Fibroblast of upper back skin (primary cell): ENCODE measurements around the gene SHROOM2.

Source experiments
- DNase-seq: peaks from one replicate; pipeline ENCODE4 v3.0.0-alpha.2; 2013

Gene SHROOM2

DNA sequence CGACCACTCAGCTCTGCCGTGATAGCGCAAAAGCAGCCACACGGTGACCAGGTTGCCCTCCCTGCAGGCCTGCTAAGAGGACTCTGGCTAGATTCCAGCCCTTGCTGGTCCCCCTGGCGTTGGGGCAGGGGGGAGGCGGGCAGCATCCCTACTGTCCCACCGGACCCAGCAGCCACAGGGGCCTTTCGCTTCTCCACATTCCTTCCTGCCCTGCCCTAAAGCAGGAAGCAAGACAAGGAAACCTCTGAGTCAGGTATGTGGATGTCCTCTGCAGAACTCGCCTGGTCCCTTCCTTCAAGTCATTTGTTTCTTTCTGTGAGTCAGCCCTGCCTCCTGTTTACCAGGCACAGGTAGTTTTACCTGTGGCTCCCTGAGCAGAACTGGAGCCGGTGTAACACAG, 120.7 kb downstream of the SHROOM2 start:
- no peak for DNase-seq

DNA sequence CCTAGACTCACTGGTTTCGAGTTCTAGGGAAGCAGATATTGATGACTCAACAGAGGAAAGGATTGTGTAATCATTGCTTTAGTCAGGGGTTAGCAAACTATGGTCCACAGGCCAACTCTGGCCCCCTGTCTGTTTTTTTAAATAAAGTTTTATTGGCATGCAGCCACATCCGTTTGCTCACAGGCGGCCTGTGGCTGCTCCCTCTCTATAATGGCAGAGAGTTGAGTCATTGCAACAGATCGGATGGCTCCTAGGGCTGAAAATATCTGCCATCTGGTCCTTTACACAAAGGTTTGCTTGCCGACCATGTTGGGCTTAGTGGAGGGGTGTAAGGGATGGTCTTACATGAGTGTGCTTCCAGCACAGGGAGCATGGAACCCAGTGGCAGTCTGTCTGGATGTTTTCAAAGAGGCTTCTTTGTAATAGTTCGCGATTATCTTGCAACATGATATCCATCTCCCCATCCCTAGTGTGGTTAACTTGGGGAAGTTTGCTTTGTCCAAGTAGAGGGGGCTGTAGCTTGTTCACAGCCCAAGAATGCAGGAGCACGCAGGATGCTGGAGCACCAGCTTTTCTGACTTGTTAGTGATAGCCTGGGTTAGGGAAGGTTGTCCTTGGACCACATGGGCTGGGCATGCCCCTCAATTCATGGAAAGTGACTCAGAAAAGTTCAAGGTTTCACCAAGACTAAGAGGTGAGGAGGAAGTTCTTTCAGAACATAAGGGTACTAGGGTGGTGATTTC, 121.6 kb downstream of the SHROOM2 start:
- DNase-seq: peak; percentile 77

DNA sequence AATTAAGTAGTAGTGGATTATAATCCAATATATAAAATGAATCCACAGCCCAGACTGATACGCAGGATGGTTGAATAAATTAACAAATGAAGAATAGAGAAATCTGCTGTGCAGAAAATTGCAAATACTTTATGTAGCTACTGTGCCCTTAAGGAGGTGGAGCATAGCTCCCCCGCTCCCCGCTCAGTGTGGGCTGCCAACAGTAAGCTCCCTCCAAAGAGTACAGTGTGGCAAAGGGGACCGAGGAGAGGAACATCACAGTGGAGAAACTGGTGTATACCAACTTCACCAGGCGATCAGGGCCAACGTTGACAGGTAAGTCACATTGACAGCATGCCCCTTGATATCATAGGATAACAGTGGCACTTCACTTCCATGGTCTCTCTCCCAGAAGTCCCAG, 123.0 kb downstream of the SHROOM2 start:
- DNase-seq: no peak

DNA sequence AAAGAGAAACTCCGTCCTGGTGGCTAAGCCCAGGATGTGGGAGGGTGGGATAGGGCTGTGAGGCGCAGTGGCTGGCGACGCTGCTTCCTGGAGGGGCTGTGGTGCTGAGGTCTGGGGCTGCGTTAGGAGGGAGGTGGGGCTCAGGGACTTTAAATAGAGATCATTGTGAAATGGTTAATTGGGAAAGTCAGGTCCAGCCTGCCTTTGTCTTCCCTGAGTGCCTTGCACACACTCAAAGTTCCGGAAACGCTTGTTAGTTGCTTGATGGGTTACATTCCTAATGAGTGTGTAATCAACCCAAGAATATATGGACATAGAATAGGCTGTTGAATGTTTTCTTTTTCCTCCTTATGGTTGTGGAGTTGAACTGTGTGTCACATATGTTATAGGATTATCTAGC, 125.3 kb downstream of the SHROOM2 start:
- peak; percentile 70 for DNase-seq

DNA sequence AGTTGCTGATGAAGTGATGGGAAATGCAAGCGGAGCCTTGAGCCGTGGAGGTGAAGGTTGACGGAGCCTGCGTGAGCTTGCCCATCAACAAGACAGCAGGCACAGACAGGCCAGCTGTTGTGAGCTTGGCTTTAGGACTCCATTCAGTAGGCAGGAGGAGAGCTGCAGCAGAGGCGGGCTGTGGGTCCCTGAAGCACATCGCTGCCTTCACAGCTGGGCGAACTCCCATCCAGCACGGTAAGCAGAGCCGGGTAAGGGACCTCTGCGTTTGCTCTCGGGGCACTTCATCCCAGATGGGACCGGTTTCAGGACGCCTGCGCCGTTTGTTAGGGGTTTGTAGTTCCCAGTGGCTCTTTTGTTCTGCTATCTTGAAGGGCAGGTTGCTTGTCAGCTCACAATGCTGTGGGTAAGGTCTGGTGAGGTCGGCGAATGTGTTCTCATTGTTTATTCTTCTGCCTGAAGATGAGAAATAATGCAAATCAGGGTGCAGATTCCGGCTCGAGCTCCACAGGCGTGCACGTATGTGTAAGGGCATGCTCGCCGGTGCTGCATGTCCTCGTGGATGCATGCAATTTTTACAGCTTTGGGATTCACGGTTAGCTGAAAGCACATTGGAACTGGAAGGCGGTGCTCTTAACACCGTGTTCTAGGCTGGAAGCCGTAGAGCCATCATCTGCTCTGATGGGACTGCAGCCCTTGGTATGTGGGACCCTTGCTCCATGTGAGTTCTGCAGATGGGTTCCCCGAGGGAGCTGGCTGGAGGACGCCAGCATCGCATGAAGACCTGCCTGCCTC, 126.3 kb downstream of the SHROOM2 start:
- DNase-seq: no peak

DNA sequence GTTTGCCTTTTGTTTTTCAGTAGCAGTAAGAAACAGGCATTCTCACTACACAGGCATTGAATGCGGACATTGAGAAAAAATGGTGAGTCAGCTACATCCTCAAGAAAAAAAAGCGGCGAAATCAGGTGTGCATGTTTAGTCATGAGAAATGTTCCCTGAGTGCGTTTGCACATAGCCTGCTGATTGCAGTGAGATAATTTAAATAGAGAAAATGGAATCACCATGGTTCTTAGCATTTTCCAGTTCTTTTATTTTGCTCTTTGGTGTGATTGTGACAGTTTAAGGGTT, 126.9 kb downstream of the SHROOM2 start:
- DNase-seq: no peak

DNA sequence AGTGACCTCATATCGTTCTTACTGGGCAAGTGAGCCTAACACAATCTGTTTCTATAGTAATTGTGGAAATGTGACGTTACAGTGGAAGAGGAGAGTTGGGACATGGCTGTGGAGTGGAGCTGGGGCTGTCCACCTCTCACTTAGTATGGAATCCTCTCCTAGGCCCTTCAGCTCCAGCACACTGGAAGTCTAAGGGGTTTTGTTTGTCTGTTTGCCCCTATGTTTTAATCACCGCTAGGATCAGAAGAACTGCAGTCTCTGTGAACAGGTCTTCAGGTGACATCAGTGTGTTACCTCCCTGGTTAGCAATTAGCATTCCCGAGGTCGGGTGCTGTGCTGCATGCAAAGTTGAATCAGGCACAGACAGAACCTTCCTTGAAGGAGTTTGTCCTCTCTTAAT, 131.6 kb downstream of the SHROOM2 start:
- DNase-seq: no peak

GRCh38 chrX:9919632-9920172, 133.5 kb downstream of the SHROOM2 start:
- no peak for DNase-seq

GRCh38 chrX:9921407-9921806, 135.2 kb downstream of the SHROOM2 start:
- no peak for DNase-seq

DNA sequence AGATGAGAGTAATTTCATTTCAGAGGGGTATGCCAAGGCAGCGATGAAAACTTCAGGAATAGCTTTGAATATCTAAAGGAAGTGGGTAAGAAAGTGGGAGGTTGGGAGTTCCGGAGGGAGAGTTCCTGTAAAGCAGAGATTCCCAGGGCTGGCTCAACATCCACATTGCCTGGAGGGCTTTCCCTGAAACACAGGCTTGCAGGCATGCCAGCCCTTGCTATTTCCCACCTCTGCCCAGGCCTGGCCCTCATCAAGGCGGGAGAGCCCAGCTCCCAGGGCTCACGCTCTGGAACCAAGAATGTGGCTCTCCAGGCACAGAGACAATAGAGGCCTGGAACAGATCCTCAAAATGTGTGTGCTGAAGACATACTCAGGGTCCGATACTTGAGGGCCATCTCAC, 137.1 kb downstream of the SHROOM2 start:
- DNase-seq: no peak

- no peak for DNase-seq
These were observed 139.8 kb downstream of the SHROOM2 start for GRCh38 chrX:9926002-9926401.

- no peak for DNase-seq
These were observed 141.7 kb downstream of the SHROOM2 start for GRCh38 chrX:9927698-9928482.

DNA sequence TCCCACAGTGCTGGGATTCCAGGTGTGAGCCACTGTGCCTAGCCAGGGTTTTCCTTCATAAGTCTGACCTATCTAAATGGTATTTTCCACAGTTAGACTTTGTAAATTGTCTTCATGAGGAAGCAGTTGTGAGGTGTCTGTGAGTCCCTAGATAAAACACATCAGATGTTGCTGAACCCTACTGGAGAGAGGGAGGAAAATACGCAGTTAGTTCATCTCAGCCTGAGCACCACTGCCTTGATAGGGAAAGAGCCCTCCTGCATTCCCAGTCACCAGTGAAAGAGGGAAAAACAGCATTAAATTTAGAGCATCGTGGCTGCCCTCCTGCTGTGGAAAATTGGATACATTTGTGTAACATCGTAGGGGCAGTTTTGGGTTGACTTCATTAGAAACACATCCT, 149.2 kb downstream of the SHROOM2 start:
- no peak for DNase-seq

GRCh38 chrX:9937761-9938160, 151.5 kb downstream of the SHROOM2 start:
- no peak for DNase-seq

DNA sequence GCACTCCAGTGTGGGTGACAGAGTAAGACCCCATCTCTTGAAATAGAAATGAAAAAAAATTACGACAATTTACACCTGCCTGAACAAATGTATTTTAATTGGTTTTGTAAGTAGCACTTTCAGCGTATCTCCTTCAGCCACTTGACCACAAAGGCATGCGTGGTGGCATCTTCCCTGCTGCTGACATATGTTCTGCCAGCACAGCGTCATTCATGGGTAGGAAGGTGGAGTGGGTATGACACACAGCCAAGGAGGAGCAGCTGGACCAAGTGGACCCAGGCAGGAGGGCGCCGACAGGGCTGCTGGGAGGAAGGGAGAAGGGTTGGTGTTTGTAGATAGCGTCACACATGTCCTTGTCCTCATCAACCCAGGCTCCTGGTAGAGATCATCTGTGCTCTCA, 152.3 kb downstream of the SHROOM2 start:
- no peak for DNase-seq

- peak; percentile 34 for DNase-seq
These were observed 154.2 kb downstream of the SHROOM2 start for GRCh38 chrX:9940421-9940820.

- no peak for DNase-seq
These were observed 155.9 kb downstream of the SHROOM2 start for GRCh38 chrX:9942086-9942485.

- no peak for DNase-seq
These were observed 157.2 kb downstream of the SHROOM2 start for GRCh38 chrX:9943420-9943819.

- DNase-seq: no peak
These were observed 161.0 kb downstream of the SHROOM2 start for GRCh38 chrX:9947131-9947794.

- DNase-seq: peak; percentile 25
These were observed 162.2 kb downstream of the SHROOM2 start for GRCh38 chrX:9948406-9948805.

- no peak for DNase-seq
These were observed 166.1 kb downstream of the SHROOM2 start for GRCh38 chrX:9952300-9952699.

GRCh38 chrX:9953396-9953795, 167.2 kb downstream of the SHROOM2 start:
- DNase-seq: no peak

GRCh38 chrX:9955506-9955905, 169.3 kb downstream of the SHROOM2 start:
- peak; percentile 65 for DNase-seq
